Daoy (cell line): ENCODE measurements around the gene HINT1. TPM values are rescaled to one million over a fixed set of nuclear protein-coding genes. Genes with fewer than 3 reads are reported as not detected.
"Not testable (repeated sequence)": the region's sequence is repeated elsewhere in the genome, so short reads cannot be mapped to it uniquely, and the experiment has no call there.

Experiments used
- DNase-seq: peaks from one replicate; pipeline ENCODE4 v3.0.0-alpha.2; 2015; ENCODE audit warnings: low read depth
- total RNA-seq: library from RNA; depleted of rRNA; stranded (reverse); fragments of >200 nt; shearing (Covaris generic); gene quantifications from 2 replicates; pipeline ENCODE4 v1.2.3, GENCODE V29; 2014; rRNA removed

The HINT1 gene
- 346 and 408 TPM in 2 replicates for total RNA-seq

GRCh38 chr5:131165119-131165727 is at the start of gene HINT1:
Gene HINT1, minus strand, starts transcription at chr5:131165256. Its CDS starts 51 bp downstream, at chr5:131165205.
- peak; percentile 97 for DNase-seq

- DNase-seq = no peak
These were observed 49.7 kb upstream of the HINT1 start for GRCh38 chr5:131214609-131215227.

GRCh38 chr5:131212471-131213021 is 47.5 kb upstream of the HINT1 start:
- no peak for DNase-seq

- no peak for DNase-seq
These were observed 46.6 kb upstream of the HINT1 start for GRCh38 chr5:131211669-131212068.

- no peak for DNase-seq
These were observed 45.1 kb upstream of the HINT1 start for GRCh38 chr5:131210151-131210510.

- DNase-seq = no peak
These were observed 44.6 kb upstream of the HINT1 start for GRCh38 chr5:131209506-131210150.

- DNase-seq = no peak
These were observed 44.1 kb upstream of the HINT1 start for GRCh38 chr5:131209175-131209505.

GRCh38 chr5:131206772-131207171 is 41.7 kb upstream of the HINT1 start:
- DNase-seq = no peak

- no peak for DNase-seq
These were observed 41.0 kb upstream of the HINT1 start for GRCh38 chr5:131206061-131206460.

- DNase-seq = no peak
These were observed 39.9 kb upstream of the HINT1 start for GRCh38 chr5:131204964-131205363.

- DNase-seq = no peak
These were observed 35.5 kb upstream of the HINT1 start for GRCh38 chr5:131200560-131200959.

- peak; percentile 57 for DNase-seq
These were observed 33.6 kb upstream of the HINT1 start for GRCh38 chr5:131198625-131199024.

GRCh38 chr5:131196331-131196730 is 31.3 kb upstream of the HINT1 start:
- DNase-seq = no peak

GRCh38 chr5:131195696-131196095 is 30.6 kb upstream of the HINT1 start:
- no peak for DNase-seq

- no peak for DNase-seq
These were observed 29.7 kb upstream of the HINT1 start for GRCh38 chr5:131194725-131195124.

- DNase-seq = not testable (repeated sequence)
These were observed 28.8 kb upstream of the HINT1 start for GRCh38 chr5:131193897-131194296.

- no peak for DNase-seq
These were observed 28.1 kb upstream of the HINT1 start for GRCh38 chr5:131193106-131193505.

- no peak for DNase-seq
These were observed 21.7 kb upstream of the HINT1 start for GRCh38 chr5:131186561-131187256.

- DNase-seq = no peak
These were observed 20.6 kb upstream of the HINT1 start for GRCh38 chr5:131185523-131186104.

GRCh38 chr5:131182839-131183238 is 17.8 kb upstream of the HINT1 start:
- no peak for DNase-seq

- no peak for DNase-seq
These were observed 15.4 kb upstream of the HINT1 start for GRCh38 chr5:131180407-131180806.

- DNase-seq = peak; percentile 15
These were observed 6.3 kb upstream of the HINT1 start for GRCh38 chr5:131171276-131171810.
